DOHH2 (cell line): ENCODE measurements around the gene PAX7.

Experiments
- H3F3A ChIP-seq: fragments of 200-600 bp; sonication (generic), shearing (Covaris generic); 2 replicates; pipeline ENCODE4 v1.6.0; 2016; ENCODE audit warnings: antibody characterized with exemption, mild to moderate bottlenecking; ENCODE audit not compliant: control insufficient read depth, insufficient read depth
- H3K27ac ChIP-seq: fragments of 200-600 bp; sonication (generic); 2 replicates; pipeline ENCODE4 v1.5.1; 2014; ENCODE audit warnings: low read depth, mild to moderate bottlenecking, low read length, moderate library complexity
- H3K27me3 ChIP-seq: fragments of 200-600 bp; sonication (generic); 2 replicates; pipeline ENCODE4 v1.6.1; 2014; ENCODE audit warnings: mild to moderate bottlenecking, low read length, mixed read lengths; ENCODE audit not compliant: control insufficient read depth
- H3K36me3 ChIP-seq: fragments of 200-600 bp; sonication (generic); 2 replicates; pipeline ENCODE4 v1.6.1; 2014; ENCODE audit warnings: mild to moderate bottlenecking, low read length, moderate library complexity, mixed read lengths; ENCODE audit not compliant: control insufficient read depth
- H3K4me1 ChIP-seq: fragments of 200-600 bp; sonication (generic); 2 replicates; pipeline ENCODE4 v1.6.1; 2014; ENCODE audit warnings: mild to moderate bottlenecking, low read length, mixed read lengths; ENCODE audit not compliant: control insufficient read depth
- H3K4me2 ChIP-seq: fragments of 200-600 bp; sonication (generic); 2 replicates; pipeline ENCODE4 v1.6.0; 2014; ENCODE audit warnings: mild to moderate bottlenecking, low read length, moderate library complexity
- H3K4me3 ChIP-seq: fragments of 200-600 bp; sonication (generic); 2 replicates; pipeline ENCODE4 v1.5.1; 2014; ENCODE audit warnings: mild to moderate bottlenecking, low read length, mixed read lengths
- H3K79me2 ChIP-seq: fragments of 200-600 bp; sonication (generic); 2 replicates; pipeline ENCODE4 v1.6.1; 2014; ENCODE audit warnings: mild to moderate bottlenecking, low read length, mixed read lengths; ENCODE audit not compliant: control insufficient read depth
- H3K9me2 ChIP-seq: fragments of 200-600 bp; sonication (generic); replicated peaks from 2 replicates; pipeline ENCODE4 v1.6.1; 2014; ENCODE audit warnings: mild to moderate bottlenecking, low read length, mixed read lengths; ENCODE audit not compliant: control insufficient read depth
- H3K9me3 ChIP-seq: fragments of 200-600 bp; sonication (generic); 2 replicates; pipeline ENCODE4 v1.6.1; 2014; ENCODE audit warnings: antibody characterized with exemption, low read length, mixed read lengths; ENCODE audit not compliant: control insufficient read depth, insufficient read depth
- H4K20me1 ChIP-seq: fragments of 200-600 bp; sonication (generic); 2 replicates; pipeline ENCODE4 v1.6.0; 2014; ENCODE audit warnings: low read depth, mild to moderate bottlenecking, antibody characterized with exemption, low read length, moderate library complexity; ENCODE audit not compliant: control insufficient read depth, insufficient read depth
- CTCF ChIP-seq: fragments of 200-600 bp; sonication (generic); IDR thresholded peaks from one replicate; pipeline ENCODE4 v1.5.1; 2014; ENCODE audit warnings: antibody characterized with exemption, mild to moderate bottlenecking, low read depth, low read length; ENCODE audit not compliant: poor library complexity, severe bottlenecking
- EZH2phosphoT487 ChIP-seq: fragments of 200-600 bp; sonication (generic); IDR thresholded peaks from 2 replicates; pipeline ENCODE4 v1.6.1; 2017; ENCODE audit warnings: borderline replicate concordance, mild to moderate bottlenecking, antibody characterized with exemption, low read length, moderate library complexity, mixed read lengths

PAX7 gene

GRCh38 chr1:18748435-18748834, 117.8 kb downstream of the PAX7 start:
- no peaks in the 10 kb centered on the region for H3K36me3 ChIP-seq
- no peaks in the 10 kb centered on the region for H3F3A ChIP-seq
- H3K4me3 ChIP-seq: no peak overlapping the region
- no peaks in the 10 kb centered on the region for H3K4me1 ChIP-seq
- no peaks in the 10 kb centered on the region for H4K20me1 ChIP-seq
- no peak for TF ChIP-seq CTCF
- TF ChIP-seq EZH2phosphoT487: no peak
- H3K9me3 ChIP-seq: no peaks in the 10 kb centered on the region; the same call in 1 of the 2 replicates
- no peaks in the 10 kb centered on the region for H3K79me2 ChIP-seq
- no peaks in the 10 kb centered on the region for H3K27me3 ChIP-seq
- no peak overlapping the region for H3K4me2 ChIP-seq
- H3K9me2 ChIP-seq: no peaks in the 10 kb centered on the region
- H3K27ac ChIP-seq: no peak overlapping the region

GRCh38 chr1:18749569-18749968, 118.9 kb downstream of the PAX7 start:
- Histone ChIP-seq H3K9me2 (no peaks in the 10 kb centered on the region), H4K20me1 (no peaks in the 10 kb centered on the region), H3F3A (no peaks in the 10 kb centered on the region), H3K4me1 (no peaks in the 10 kb centered on the region), H3K27me3 (no peaks in the 10 kb centered on the region), H3K4me2 (no peak overlapping the region), H3K9me3 (no peaks in the 10 kb centered on the region; the same call in 1 of the 2 replicates), H3K36me3 (no peaks in the 10 kb centered on the region), H3K79me2 (no peaks in the 10 kb centered on the region), H3K27ac (no peak overlapping the region), H3K4me3 (no peak overlapping the region)
- no peak for TF ChIP-seq CTCF
- no peak for TF ChIP-seq EZH2phosphoT487

- Histone ChIP-seq H3K4me1 (no peaks in the 10 kb centered on the region), H3K4me2 (no peak overlapping the region), H3K9me3 (no peaks in the 10 kb centered on the region; the same call in 1 of the 2 replicates), H3K27ac (no peak overlapping the region), H3K79me2 (no peaks in the 10 kb centered on the region), H3F3A (no peaks in the 10 kb centered on the region), H3K36me3 (no peaks in the 10 kb centered on the region), H3K4me3 (no peak overlapping the region), H3K27me3 (no peaks in the 10 kb centered on the region), H4K20me1 (no peaks in the 10 kb centered on the region), H3K9me2 (no peaks in the 10 kb centered on the region)
- TF ChIP-seq CTCF: no peak
- TF ChIP-seq EZH2phosphoT487: no peak
Observed at GRCh38 chr1:18750600-18750999, 120.0 kb downstream of the PAX7 start.

GRCh38 chr1:18751425-18751824, 120.8 kb downstream of the PAX7 start:
- H3K36me3 ChIP-seq: no peaks in the 10 kb centered on the region
- no peaks in the 10 kb centered on the region for H3K27me3 ChIP-seq
- no peaks in the 10 kb centered on the region for H3F3A ChIP-seq
- TF ChIP-seq CTCF (no peak), EZH2phosphoT487 (no peak)
- no peaks in the 10 kb centered on the region for H3K4me1 ChIP-seq
- no peak overlapping the region for H3K4me2 ChIP-seq
- H3K4me3 ChIP-seq: no peak overlapping the region
- H3K9me3 ChIP-seq: no peaks in the 10 kb centered on the region; the same call in 1 of the 2 replicates
- no peak overlapping the region for H3K27ac ChIP-seq
- no peaks in the 10 kb centered on the region for H3K9me2 ChIP-seq
- H4K20me1 ChIP-seq: no peaks in the 10 kb centered on the region
- H3K79me2 ChIP-seq: no peaks in the 10 kb centered on the region
